Dermis blood vessel endothelial cell (primary cell): Measurements from ENCODE around the gene COL6A1. TPM values are rescaled to one million over a fixed set of nuclear protein-coding genes. Genes with fewer than 3 reads are reported as not detected.

Experiments used
- DNase-seq: peaks from one replicate; pipeline ENCODE4 v3.0.0; 2010
- total RNA-seq: library from RNA; depleted of rRNA; stranded (reverse); fragments of >200 nt; gene quantifications from 2 replicates; pipeline ENCODE4 v1.2.3, GENCODE V29; 2014

Gene COL6A1
- total RNA-seq, 1 donor from 2014 or later = 32.7 TPM

DNA sequence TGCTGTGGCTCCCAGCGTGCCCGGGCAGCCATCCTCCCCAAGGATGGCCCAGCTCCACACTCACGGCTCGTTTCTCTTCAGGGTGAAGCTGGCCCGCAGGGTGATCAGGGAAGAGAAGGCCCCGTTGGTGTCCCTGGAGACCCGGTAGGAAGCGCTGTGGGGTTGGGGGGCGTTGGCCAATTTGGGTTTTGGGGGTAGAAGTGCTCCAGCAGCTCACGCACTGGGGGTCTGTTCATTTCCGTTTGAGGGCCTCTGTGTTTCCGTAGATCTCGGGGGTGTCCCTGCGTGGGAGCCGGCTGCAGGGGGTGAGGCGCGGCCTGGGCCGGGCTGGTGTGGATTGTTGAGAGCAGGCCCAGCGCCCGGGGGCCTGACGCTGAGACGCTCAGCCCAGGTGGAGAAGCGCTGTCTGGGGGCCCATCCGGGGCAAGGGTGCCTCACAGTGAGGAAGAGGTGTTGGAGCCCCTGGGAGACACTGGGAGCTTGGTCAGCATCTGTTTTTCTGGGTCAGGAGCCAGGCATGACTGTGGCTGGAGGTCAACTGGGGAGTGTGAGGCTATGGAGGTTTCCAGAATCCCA, 12.6 kb downstream of the COL6A1 start:
- DNase-seq = no peak

DNA sequence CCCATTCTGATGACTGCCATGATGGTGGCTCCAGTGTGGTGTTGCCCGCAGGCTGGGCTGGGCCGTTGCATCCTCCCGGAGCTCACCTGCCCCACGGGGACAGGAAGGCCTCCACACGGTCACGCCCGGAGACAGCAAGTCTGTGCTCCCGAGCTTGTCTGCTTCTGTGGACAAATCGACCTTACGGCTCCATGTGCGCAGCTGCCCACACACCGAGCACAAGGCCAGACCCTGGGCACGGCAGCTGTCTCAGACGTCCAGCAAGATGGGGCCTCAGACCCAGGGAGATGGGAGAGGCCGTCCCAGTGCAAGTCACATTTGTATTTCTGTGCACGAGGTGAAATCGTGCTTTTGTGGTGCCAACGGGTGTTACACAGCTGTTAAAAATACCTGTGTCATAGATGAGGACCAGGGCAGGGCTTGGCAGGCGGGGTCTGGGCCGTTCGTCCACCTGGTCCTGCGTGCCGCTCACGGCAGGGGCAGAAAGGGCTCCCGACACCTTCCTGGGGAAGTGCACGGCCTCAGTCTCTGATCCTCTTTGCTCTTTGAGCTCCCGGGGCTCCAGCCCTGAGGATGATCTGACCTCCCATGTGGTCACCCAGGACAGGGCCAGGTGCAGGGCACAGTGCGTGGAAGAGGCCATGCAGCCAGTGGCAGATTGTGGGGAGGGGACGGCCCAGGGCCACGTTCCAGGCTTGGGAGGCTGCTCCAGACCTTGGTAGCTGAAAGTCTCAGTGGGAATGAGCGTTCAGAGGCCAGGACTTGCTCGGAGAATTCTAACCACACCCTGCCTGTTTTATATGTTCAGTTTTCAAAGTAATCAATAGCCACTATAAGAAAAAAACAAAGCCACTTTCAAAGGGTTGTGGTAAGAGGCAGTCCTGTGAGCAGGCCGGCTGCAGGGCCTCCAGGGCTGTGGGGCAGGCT, 13.5 kb downstream of the COL6A1 start:
- DNase-seq = no peak

DNA sequence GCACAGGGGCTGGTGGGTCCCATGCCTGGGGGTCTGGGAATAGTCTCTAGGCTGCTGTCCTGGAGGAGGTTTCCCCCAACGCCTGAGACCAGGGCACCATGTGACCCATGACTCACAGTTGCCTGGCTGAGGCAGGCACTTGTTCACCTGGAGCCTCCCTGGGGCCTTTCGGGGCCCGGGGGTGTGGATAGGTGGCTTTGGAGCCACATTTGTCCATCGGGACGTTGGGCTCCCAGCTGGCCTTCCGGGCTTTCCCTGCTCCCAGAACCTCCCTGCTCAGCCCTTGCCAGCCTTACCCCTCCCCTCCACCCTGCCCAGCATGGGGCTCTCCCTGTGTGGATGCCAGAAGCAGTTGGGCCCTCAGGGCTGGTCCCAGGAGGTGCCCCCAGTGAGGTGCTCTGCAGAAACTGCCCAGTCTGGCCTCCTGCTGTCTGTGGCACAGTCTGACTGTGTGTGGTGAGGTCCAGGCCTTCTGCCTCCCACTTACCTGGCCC, 14.2 kb downstream of the COL6A1 start:
- DNase-seq = no peak

DNA sequence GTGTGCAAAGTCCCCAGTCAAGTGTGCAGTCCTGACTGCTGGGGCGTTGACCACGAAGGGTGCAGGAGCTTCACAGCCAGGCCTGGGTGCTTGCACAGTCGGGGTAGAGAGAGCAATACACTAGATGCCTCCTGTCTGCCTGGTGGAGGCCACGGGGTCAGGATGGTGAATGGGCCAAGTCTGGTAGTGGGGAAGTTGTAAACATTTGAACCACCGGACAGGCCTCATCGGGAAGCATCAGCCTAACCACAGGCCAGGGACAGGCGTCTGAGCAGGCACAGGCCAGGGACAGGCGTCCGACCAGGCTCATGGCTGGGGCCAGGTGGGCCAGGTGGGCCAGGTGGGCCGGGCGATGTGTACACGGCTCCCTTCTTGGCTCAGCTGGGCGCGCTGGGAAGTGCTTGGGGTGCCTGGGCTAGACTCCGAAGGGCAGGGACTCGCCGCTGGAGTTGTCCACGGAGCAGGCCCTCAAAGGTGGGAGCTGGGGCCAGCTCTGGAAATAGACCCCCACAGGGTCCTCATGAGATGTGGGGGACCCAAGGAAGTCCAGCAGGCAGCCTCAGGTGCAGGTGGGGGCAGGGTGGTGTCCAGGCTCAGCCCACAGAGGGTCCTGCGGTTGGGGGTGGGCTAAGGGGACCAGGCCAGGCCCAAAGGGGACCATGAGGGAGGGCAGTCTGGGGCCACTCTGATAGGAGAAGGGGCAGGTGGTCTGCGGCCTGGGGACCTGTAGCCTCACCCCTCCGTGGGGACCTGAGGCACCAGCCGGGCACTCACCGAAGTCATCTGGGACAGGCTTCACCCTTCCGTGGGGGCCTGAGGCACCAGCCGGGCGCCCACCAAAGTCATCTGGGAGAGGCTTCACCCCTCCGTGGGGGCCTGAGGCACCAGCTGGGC, 15.0 kb downstream of the COL6A1 start:
- no peak for DNase-seq

DNA sequence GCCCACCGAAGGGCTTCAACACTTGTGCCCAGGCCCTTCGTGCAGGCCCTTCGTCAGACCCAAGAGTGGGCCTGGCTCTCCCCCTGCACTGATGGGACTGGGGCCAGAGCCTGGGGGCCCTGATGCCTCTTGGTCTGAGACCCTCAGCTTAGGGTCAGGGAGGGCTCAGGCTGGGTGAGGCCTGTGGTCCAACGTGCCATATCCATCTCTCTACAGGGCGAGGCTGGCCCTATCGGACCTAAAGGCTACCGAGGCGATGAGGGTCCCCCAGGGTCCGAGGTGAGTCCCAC, 15.6 kb downstream of the COL6A1 start:
- no peak for DNase-seq

DNA sequence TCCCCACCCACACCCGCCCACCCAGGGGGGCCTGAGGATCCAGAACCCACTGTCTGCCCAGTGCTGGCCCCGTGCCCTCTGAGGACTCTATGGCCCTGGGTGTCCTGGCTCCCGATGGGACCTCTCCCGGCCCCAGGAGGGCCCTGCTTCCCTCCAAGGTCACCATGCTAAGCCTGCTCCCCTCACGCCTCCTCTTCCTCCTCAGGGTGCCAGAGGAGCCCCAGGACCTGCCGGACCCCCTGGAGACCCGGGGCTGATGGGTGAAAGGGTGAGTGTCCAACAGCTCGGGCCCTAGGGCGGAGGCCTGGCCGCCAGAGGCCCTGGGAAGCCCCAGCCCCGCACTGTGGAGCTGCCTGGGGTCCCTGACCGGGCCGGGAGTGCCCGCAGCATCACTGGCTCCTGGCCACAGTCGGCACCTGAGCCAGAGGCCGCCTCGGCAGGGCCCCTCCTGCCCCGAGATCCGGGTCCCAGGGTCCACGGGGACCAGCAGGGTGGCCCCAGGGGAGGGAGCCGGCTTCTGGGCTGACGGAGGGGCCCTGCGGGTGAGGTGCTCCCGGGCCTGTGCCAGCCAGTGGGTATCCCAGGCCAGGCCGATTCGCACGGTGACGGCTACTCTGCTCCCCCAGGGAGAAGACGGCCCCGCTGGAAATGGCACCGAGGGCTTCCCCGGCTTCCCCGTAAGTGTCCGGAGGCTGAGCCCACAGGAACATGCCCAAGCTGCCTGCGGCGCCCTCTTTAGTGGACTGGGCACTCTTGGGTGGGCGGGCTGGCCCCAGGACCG, 16.1 kb downstream of the COL6A1 start:
- DNase-seq = no peak

GRCh38 chr21:45998276-45998701, 16.7 kb downstream of the COL6A1 start:
- DNase-seq = no peak

DNA sequence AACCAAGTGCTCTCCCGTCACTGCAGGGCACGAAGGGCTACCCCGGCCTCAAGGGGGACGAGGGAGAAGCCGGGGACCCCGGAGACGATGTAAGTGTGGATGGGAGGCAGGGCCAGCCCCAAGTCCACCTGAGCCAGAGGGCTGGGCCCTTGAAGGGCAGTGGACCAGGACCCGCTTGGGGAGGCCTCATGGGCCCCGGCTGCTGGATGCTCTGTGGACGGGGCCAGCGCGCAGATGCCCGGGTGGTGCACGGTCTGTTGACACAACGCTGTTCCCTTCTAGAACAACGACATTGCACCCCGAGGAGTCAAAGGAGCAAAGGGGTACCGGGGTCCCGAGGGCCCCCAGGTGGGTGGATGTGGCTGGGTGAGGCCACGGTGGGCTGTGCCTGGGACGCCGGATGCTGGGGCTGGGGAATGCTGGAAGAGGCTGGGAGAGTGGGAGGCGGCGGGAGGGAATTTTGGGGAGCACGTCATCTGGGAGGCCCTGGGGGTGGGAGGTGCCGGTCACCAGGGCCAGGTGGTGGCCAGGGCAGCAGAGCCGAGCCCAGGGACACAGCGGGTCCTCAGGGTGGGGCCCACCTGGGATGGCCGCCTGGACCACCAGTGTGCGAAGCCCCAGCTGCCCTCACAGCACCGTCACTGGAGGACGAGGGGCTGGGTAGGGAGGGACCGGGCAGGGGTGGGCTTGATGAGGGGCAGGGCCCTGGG, 17.5 kb downstream of the COL6A1 start:
- DNase-seq = no peak

GRCh38 chr21:45999581-46000181, 18.1 kb downstream of the COL6A1 start:
- no peak for DNase-seq

- DNase-seq = no peak
Observed at GRCh38 chr21:46000182-46000730, 18.7 kb downstream of the COL6A1 start.

- DNase-seq = no peak
Observed at GRCh38 chr21:46000731-46001641, 19.4 kb downstream of the COL6A1 start.

- DNase-seq = no peak
Observed at GRCh38 chr21:46001821-46002681, 20.5 kb downstream of the COL6A1 start.

DNA sequence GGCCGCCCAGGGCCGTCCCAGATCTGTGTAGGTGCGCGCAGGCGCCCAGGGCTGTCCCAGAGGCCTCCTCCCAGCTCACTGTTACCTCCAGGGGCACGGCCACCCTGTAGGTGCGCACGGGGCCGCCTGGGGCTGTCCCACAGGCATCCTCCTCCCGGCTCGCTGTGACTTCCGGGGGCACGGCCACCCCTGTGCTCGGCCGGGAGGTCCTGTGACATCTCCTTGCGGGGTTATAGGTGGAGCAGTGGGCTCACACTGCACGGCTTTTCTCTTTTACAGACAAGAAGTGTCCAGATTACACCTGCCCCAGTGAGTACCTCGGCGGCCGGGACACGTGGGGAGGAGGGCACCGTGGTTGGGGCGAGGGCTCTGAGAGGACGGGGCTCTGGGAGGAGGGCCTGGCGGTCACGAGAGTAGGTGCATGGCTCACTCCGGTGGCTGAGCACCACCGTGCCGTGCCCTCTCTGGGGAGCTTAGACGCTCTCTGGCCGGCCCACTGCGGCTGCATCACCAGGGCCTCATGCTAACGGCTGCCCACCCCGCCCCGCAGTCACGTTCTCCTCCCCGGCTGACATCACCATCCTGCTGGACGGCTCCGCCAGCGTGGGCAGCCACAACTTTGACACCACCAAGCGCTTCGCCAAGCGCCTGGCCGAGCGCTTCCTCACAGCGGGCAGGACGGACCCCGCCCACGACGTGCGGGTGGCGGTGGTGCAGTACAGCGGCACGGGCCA, 21.4 kb downstream of the COL6A1 start:
- DNase-seq = no peak

- no peak for DNase-seq
Observed at GRCh38 chr21:46003575-46004007, 22.0 kb downstream of the COL6A1 start.

DNA sequence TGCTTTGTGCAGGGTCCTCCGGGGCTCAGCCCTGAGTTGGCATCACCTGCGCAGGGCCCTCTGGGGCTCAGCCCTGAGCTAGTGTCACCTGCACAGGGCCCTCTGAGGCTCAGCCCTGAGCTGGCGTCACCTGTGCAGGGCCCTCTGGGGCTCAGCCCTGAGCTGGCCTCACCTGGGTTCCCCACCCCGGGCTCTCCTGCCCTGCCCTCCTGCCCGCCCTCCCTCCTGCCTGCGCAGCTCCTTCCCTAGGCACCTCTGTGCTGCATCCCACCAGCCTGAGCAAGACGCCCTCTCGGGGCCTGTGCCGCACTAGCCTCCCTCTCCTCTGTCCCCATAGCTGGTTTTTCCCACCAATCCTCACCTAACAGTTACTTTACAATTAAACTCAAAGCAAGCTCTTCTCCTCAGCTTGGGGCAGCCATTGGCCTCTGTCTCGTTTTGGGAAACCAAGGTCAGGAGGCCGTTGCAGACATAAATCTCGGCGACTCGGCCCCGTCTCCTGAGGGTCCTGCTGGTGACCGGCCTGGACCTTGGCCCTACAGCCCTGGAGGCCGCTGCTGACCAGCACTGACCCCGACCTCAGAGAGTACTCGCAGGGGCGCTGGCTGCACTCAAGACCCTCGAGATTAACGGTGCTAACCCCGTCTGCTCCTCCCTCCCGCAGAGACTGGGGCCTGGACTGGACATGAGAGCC, 22.7 kb downstream of the COL6A1 start:
- no peak for DNase-seq

- DNase-seq = no peak
Observed at GRCh38 chr21:46005081-46005480, 23.5 kb downstream of the COL6A1 start.

- DNase-seq = no peak
Observed at GRCh38 chr21:46005481-46005881, 23.9 kb downstream of the COL6A1 start.
